ENCODE measurements around the gene KSR2. TPM values are rescaled to one million over a fixed set of nuclear protein-coding genes. Genes with fewer than 3 reads are reported as not detected.

The KSR2 gene
- total and polyA plus RNA-seq, 2 of the 13 experiments (the other 11 are each of a cell fraction or from before 2014, with no cell fraction given), result 0.02 TPM; not detected in 1

GRCh38 chr12:117547209-117547608 lies 421.6 kb downstream of the KSR2 start:
- FAIRE-seq, result no peak
- TF ChIP-seq ZNF724P (CRISPR knock-in tag; IDR thresholded peaks at IDR 0.05; ENCODE audit: borderline replicate concordance) (no peak), GATAD1 (CRISPR knock-in tag; IDR thresholded peaks at IDR 0.05) (no peak)
- BruUV-seq (replicated peaks), result no TSS peak

GRCh38 chr12:117545216-117545615 lies 423.6 kb downstream of the KSR2 start:
- ChIA-PET POLR2A (no interaction called here), CTCF (ENCODE audit: low intra/inter-chr PET ratio, low total read pairs) (no interaction called here)
- H3K4me2 ChIP-seq (ENCODE audit: low read depth, low read length), result no peak overlapping the region
- H3K36me3 ChIP-seq (replicated peaks in 1 of 2; ENCODE audit: control insufficient read depth in 1 of 2, insufficient read depth in 2 of 2, low read length in 2 of 2), result no peaks in the 10 kb centered on the region
- WGBS (ENCODE audit: low lambda C conversion rate), result 3% methylated on average over 3 of the region's 3 CpGs
- no peak overlapping the region for H3K27ac ChIP-seq (ENCODE audit: extremely low read length, insufficient read depth, low read length)
- no peak overlapping the region for H2AFZ ChIP-seq (ENCODE audit: low read length)
- BruUV-seq (replicated peaks), result no TSS peak
- no peaks in the 10 kb centered on the region; a peak in 1 of 5 replicates for H3K27me3 ChIP-seq (ENCODE audit: control insufficient read depth in 1 of 2, insufficient read depth in 2 of 2, low read length in 2 of 2)
- FAIRE-seq (no peak), ATAC-seq (no peak), DNase-seq (ENCODE audit: low spot score) (no peak)
- no peak overlapping the region for H3K4me3 ChIP-seq (replicated peaks in 1 of 3; ENCODE audit: insufficient read depth in 1 of 3, low read depth in 2 of 3, low read length in 3 of 3)
- intact Hi-C loops (cut with micrococcal nuclease; ENCODE audit: unreplicated experiment) (no loop called here), in situ Hi-C loops (cut with HindIII; ENCODE audit: extremely low pct_ligation_motif_present, low pct_unique_long_range_greater_than_20kb) (no loop called here)
- H3K9me3 ChIP-seq (ENCODE audit: low read length), result no peaks in the 10 kb centered on the region
- H3K79me2 ChIP-seq (ENCODE audit: insufficient read depth, low read length), result no peaks in the 10 kb centered on the region
- no peaks in the 10 kb centered on the region for H4K20me1 ChIP-seq (ENCODE audit: insufficient read depth, low read length)
- no peak overlapping the region for H3K9ac ChIP-seq (ENCODE audit: insufficient read depth, low read depth, low read length)
- H3K4me1 ChIP-seq (ENCODE audit: insufficient read depth, low read length), result no peaks in the 10 kb centered on the region
- TF ChIP-seq ZNF121 (CRISPR knock-in tag; IDR thresholded peaks at IDR 0.05) (no peak), ZFYVE20 (CRISPR knock-in tag; IDR thresholded peaks at IDR 0.05; ENCODE audit: borderline replicate concordance, low read depth) (no peak), TCF12 (IDR thresholded peaks at IDR 0.05) (no peak), TCF12 (CRISPR knock-in tag; IDR thresholded peaks at IDR 0.05) (no peak), ZFP90 (CRISPR knock-in tag; IDR thresholded peaks at IDR 0.05; ENCODE audit: borderline replicate concordance) (no peak), AFF4 (CRISPR knock-in tag; IDR thresholded peaks at IDR 0.05) (no peak), RNF2 (conservative IDR thresholded peaks at IDR 0.05; ENCODE audit: low read depth) (no peak), ZNF441 (CRISPR knock-in tag; IDR thresholded peaks at IDR 0.05; ENCODE audit: borderline replicate concordance) (no peak), RORA (CRISPR knock-in tag; IDR thresholded peaks at IDR 0.05) (no peak), ETS1 (CRISPR knock-in tag; IDR thresholded peaks at IDR 0.05) (no peak), MTF2 (CRISPR knock-in tag; IDR thresholded peaks at IDR 0.05; ENCODE audit: borderline replicate concordance) (no peak), MED8 (CRISPR knock-in tag; IDR thresholded peaks at IDR 0.05; ENCODE audit: insufficient replicate concordance) (no peak)

More at GRCh38 chr12:117547209-117547608, 421.6 kb downstream of the KSR2 start:
- Histone ChIP-seq H3K79me2 (ENCODE audit: insufficient read depth, low read length) (no peaks in the 10 kb centered on the region), H2AFZ (ENCODE audit: low read length) (no peak overlapping the region), H3K27me3 (ENCODE audit: control insufficient read depth in 1 of 2, insufficient read depth in 2 of 2, low read length in 2 of 2) (no peaks in the 10 kb centered on the region), H3K9me3 (ENCODE audit: low read length) (no peaks in the 10 kb centered on the region), H4K20me1 (ENCODE audit: insufficient read depth, low read length) (no peaks in the 10 kb centered on the region), H3K9ac (ENCODE audit: insufficient read depth, low read depth, low read length) (no peak overlapping the region), H3K36me3 (replicated peaks in 1 of 2; ENCODE audit: control insufficient read depth in 1 of 2, insufficient read depth in 2 of 2, low read length in 2 of 2) (no peaks in the 10 kb centered on the region), H3K27ac (ENCODE audit: extremely low read length, insufficient read depth, low read length) (no peak overlapping the region), H3K4me3 (replicated peaks in 1 of 3; ENCODE audit: insufficient read depth in 1 of 3, low read depth in 2 of 3, low read length in 3 of 3) (no peak overlapping the region), H3K4me2 (ENCODE audit: low read depth, low read length) (no peak overlapping the region), H3K4me1 (ENCODE audit: insufficient read depth, low read length) (no peaks in the 10 kb centered on the region)
- intact Hi-C loops (cut with micrococcal nuclease; ENCODE audit: unreplicated experiment) (no loop called here), in situ Hi-C loops (cut with HindIII; ENCODE audit: extremely low pct_ligation_motif_present, low pct_unique_long_range_greater_than_20kb) (no loop called here)
- ChIA-PET CTCF (ENCODE audit: low intra/inter-chr PET ratio, low total read pairs) (no interaction called here), POLR2A (no interaction called here)
- DNase-seq (ENCODE audit: low spot score), result no peak
- ATAC-seq, result no peak

Data from HepG2 (cell line).